Thyroid gland (tissue), 4 donors: ENCODE measurements around the gene LRMDA.

Experiments used
- POLR2A ChIP-seq, 2 donors: fragments of 450-650 bp; IDR thresholded peaks; one replicate each; pipeline ENCODE4 v1.6.1; 2017; ENCODE audit warnings: antibody characterized with exemption in 2 of 2, mild to moderate bottlenecking in 2 of 2, moderate library complexity in 1 of 2
- TF ChIP-seq, protein P1 (sequence below), 6 experiments: fragments of 200-600 bp in 3 of 6; fragments of 450-650 bp in 3 of 6; sonication (generic) in 3 of 6; IDR thresholded peaks; one replicate each; pipeline ENCODE4 v1.5.1; 2016 to 2019; ENCODE audit warnings: antibody characterized with exemption in 6 of 6, mild to moderate bottlenecking in 2 of 6, inconsistent platforms in 1 of 6, moderate library complexity in 1 of 6

DNA sequence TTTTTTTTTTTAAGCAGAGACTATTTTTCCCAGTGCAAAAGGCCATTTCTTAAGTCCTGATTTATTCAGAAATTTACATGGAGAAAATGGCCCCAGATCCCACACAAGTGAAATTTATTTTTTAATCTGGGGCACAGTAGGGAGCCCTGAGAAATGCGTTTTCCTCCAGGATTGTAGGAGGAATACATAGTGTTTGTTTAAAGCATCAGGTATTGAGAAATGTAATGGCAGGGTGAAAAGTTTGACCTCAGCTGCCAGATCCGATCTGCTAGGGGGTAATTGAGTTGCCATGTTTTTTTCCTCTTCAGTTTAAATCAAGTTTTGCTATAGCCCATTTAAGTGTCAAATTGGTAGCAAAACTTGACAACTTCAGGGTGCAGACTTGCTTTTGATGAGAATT lies 110.0 kb downstream of the LRMDA start:
- TF ChIP-seq, protein P1, sequence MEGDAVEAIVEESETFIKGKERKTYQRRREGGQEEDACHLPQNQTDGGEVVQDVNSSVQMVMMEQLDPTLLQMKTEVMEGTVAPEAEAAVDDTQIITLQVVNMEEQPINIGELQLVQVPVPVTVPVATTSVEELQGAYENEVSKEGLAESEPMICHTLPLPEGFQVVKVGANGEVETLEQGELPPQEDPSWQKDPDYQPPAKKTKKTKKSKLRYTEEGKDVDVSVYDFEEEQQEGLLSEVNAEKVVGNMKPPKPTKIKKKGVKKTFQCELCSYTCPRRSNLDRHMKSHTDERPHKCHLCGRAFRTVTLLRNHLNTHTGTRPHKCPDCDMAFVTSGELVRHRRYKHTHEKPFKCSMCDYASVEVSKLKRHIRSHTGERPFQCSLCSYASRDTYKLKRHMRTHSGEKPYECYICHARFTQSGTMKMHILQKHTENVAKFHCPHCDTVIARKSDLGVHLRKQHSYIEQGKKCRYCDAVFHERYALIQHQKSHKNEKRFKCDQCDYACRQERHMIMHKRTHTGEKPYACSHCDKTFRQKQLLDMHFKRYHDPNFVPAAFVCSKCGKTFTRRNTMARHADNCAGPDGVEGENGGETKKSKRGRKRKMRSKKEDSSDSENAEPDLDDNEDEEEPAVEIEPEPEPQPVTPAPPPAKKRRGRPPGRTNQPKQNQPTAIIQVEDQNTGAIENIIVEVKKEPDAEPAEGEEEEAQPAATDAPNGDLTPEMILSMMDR (IDR thresholded peaks at IDR 0.05) = no peak
- TF ChIP-seq POLR2A (IDR thresholded peaks at IDR 0.05) = no peak
